GM23338 (cell line): ENCODE measurements around the gene RNF145. TPM values are rescaled to one million over a fixed set of nuclear protein-coding genes. Genes with fewer than 3 reads are reported as not detected.

Experiments
- ATAC-seq: fragments of 200-7000 bp; cut with Tn5 transposase; 3 replicates; pipeline ENCODE4 v1.9.1; 2020
- DNase-seq: peaks from one replicate; pipeline ENCODE4 v3.0.0-alpha.2; 2015; ENCODE audit warnings: low spot score
- H2AFZ ChIP-seq: fragments of 200-600 bp; sonication (generic); 2 replicates; pipeline ENCODE4 v1.8.0; 2016; ENCODE audit warnings: antibody characterized with exemption, mild to moderate bottlenecking, moderate library complexity
- H3F3A ChIP-seq: fragments of 200-600 bp; sonication (generic); replicated peaks from 2 replicates; pipeline ENCODE4 v1.8.0; 2017; ENCODE audit warnings: antibody characterized with exemption, mixed run types, low read depth
- H3K27ac ChIP-seq: fragments of 200-600 bp; sonication (generic); 2 replicates; pipeline ENCODE4 v1.6.1; 2016; ENCODE audit warnings: low read depth
- H3K27me3 ChIP-seq: fragments of 200-600 bp; sonication (generic); 2 replicates; pipeline ENCODE4 v1.8.0; 2016; ENCODE audit warnings: mild to moderate bottlenecking, mixed run types, moderate library complexity; ENCODE audit not compliant: insufficient read depth
- H3K36me3 ChIP-seq: fragments of 200-600 bp; sonication (generic); 2 replicates; pipeline ENCODE4 v1.8.0; 2016; ENCODE audit warnings: mild to moderate bottlenecking; ENCODE audit not compliant: insufficient read depth
- H3K4me1 ChIP-seq: fragments of 200-600 bp; sonication (generic); 2 replicates; pipeline ENCODE4 v1.8.0; 2016; ENCODE audit warnings: mild to moderate bottlenecking, moderate library complexity; ENCODE audit not compliant: insufficient read depth
- H3K4me2 ChIP-seq: fragments of 200-600 bp; sonication (generic); 2 replicates; pipeline ENCODE4 v1.7.1; 2017; ENCODE audit warnings: mixed run types
- H3K4me3 ChIP-seq: fragments of 200-600 bp; sonication (generic); 2 replicates; pipeline ENCODE4 v1.6.1; 2016; ENCODE audit warnings: mixed run types
- H3K79me2 ChIP-seq: fragments of 200-600 bp; sonication (generic); replicated peaks from 2 replicates; pipeline ENCODE4 v1.8.0; 2017; ENCODE audit warnings: mild to moderate bottlenecking; ENCODE audit not compliant: insufficient read depth
- H3K9me2 ChIP-seq: fragments of 200-600 bp; sonication (generic); 2 replicates; pipeline ENCODE4 v1.8.0; 2017; ENCODE audit not compliant: insufficient read depth
- H4K20me1 ChIP-seq: fragments of 200-600 bp; sonication (generic); replicated peaks from 2 replicates; pipeline ENCODE4 v1.8.0; 2017; ENCODE audit warnings: mild to moderate bottlenecking; ENCODE audit not compliant: insufficient read depth
- H3K27ac Mint-ChIP-seq: 2 replicates; pipeline ENCODE4 v1.8.0; 2020; ENCODE audit warnings: inconsistent platforms, mild to moderate bottlenecking, moderate library complexity, mixed read lengths
- H3K27me3 Mint-ChIP-seq: 3 replicates; pipeline ENCODE4 v1.8.0; 2022; ENCODE audit warnings: low read depth, mild to moderate bottlenecking, moderate library complexity, mixed read lengths, inconsistent platforms; ENCODE audit not compliant: insufficient read depth, poor library complexity
- H3K36me3 Mint-ChIP-seq: 3 replicates; pipeline ENCODE4 v1.8.0; 2021; ENCODE audit warnings: low read depth, mild to moderate bottlenecking, inconsistent platforms, moderate library complexity, mixed read lengths
- H3K4me1 Mint-ChIP-seq: 3 replicates; pipeline ENCODE4 v1.8.0; 2020; ENCODE audit warnings: mild to moderate bottlenecking, inconsistent platforms, mixed read lengths
- H3K4me3 Mint-ChIP-seq: 3 replicates; pipeline ENCODE4 v1.8.0; 2021; ENCODE audit warnings: moderate library complexity, mild to moderate bottlenecking, inconsistent platforms, mixed read lengths
- H3K9me3 Mint-ChIP-seq: 3 replicates; pipeline ENCODE4 v1.8.0; 2020; ENCODE audit warnings: moderate library complexity, mild to moderate bottlenecking, inconsistent platforms, mixed read lengths
- CTCF ChIP-seq, 2 experiments: fragments of 200-600 bp in 1 of 2; sonication (generic) in 1 of 2; conservative IDR thresholded peaks; 2 replicates each; pipeline versions ENCODE4 v1.5.1 to v1.6.1; 2016 to 2017; ENCODE audit warnings: antibody characterized with exemption in 2 of 2, low read depth in 2 of 2, mild to moderate bottlenecking in 2 of 2, moderate library complexity in 1 of 2
- ETS1 ChIP-seq: IDR thresholded peaks from 2 replicates; pipeline ENCODE4 v1.6.1; 2016; ENCODE audit warnings: antibody characterized with exemption
- EZH2 ChIP-seq: fragments of 200-600 bp; sonication (generic); IDR thresholded peaks from one replicate; pipeline ENCODE4 v1.8.0; 2017; ENCODE audit warnings: antibody characterized with exemption, mild to moderate bottlenecking, low read depth; ENCODE audit not compliant: unreplicated experiment
- EZH2phosphoT487 ChIP-seq: fragments of 200-600 bp; sonication (generic); IDR thresholded peaks from one replicate; pipeline ENCODE4 v1.8.1; 2018; ENCODE audit warnings: antibody characterized with exemption; ENCODE audit not compliant: unreplicated experiment
- JUNB ChIP-seq: IDR thresholded peaks from one replicate; pipeline ENCODE4 v1.6.1; 2016; ENCODE audit warnings: antibody characterized with exemption; ENCODE audit not compliant: unreplicated experiment
- POLR2AphosphoS5 ChIP-seq: IDR thresholded peaks from 2 replicates; pipeline ENCODE4 v1.6.1; 2016; ENCODE audit warnings: antibody characterized with exemption, low read depth
- STAT1 ChIP-seq: IDR thresholded peaks from one replicate; pipeline ENCODE4 v1.6.1; 2016; ENCODE audit warnings: antibody characterized with exemption; ENCODE audit not compliant: unreplicated experiment
- polyA plus RNA-seq: library from polyadenylated mRNA; unstranded; fragments of >200 nt; fragmentation: Nextera tagmentation; extraction: Ambion mirVana; gene quantifications from 2 replicates; pipeline ENCODE4 v1.2.1, GENCODE V29; 2016
- total RNA-seq: library from RNA; depleted of rRNA; stranded (reverse); fragments of >200 nt; shearing (Covaris generic); gene quantifications from 2 replicates; pipeline ENCODE4 v1.2.3, GENCODE V29; 2014
- TF ChIP-seq, protein P1 (sequence below): IDR thresholded peaks from one replicate; pipeline ENCODE4 v1.6.1; 2018; ENCODE audit warnings: antibody characterized with exemption; ENCODE audit not compliant: unreplicated experiment

Gene RNF145
- total and polyA plus RNA-seq, 2 experiments from 2014 or later, result 15.6 to 43.5 TPM

- Mint-ChIP-seq H3K4me1 (peaks cover 4% of the 10 kb centered on the region; the same call in 2 of the 3 replicates), H3K36me3 (peaks cover 7% of the 10 kb centered on the region; the same call in 2 of the 3 replicates), H3K9me3 (no peaks in the 10 kb centered on the region), H3K27me3 (no peaks in the 10 kb centered on the region), H3K4me3 (no peak overlapping the region), H3K27ac (no peak overlapping the region)
- H4K20me1 ChIP-seq, result no peaks in the 10 kb centered on the region
- H3K27ac ChIP-seq, result no peak overlapping the region
- H3K27me3 ChIP-seq, result no peaks in the 10 kb centered on the region
- DNase-seq, result no peak
- H3K9me2 ChIP-seq, result no peaks in the 10 kb centered on the region
- H3K4me1 ChIP-seq, result no peaks in the 10 kb centered on the region
- H3K79me2 ChIP-seq, result no peaks in the 10 kb centered on the region
- H2AFZ ChIP-seq, result no peak overlapping the region
- ATAC-seq, result no peak
- no peaks in the 10 kb centered on the region for H3F3A ChIP-seq
- no peak overlapping the region for H3K4me3 ChIP-seq
- TF ChIP-seq EZH2, result no peak
- no peaks in the 10 kb centered on the region for H3K36me3 ChIP-seq
- no peak overlapping the region for H3K4me2 ChIP-seq
Observed at GRCh38 chr5:159182691-159183090, 26.7 kb downstream of the RNF145 start.

GRCh38 chr5:159181651-159182050, 27.7 kb downstream of the RNF145 start:
- H2AFZ ChIP-seq, result no peak overlapping the region
- ATAC-seq, result no peak
- no peaks in the 10 kb centered on the region for H3K9me3 Mint-ChIP-seq
- H3K79me2 ChIP-seq, result no peaks in the 10 kb centered on the region
- no peaks in the 10 kb centered on the region for H3F3A ChIP-seq
- no peak overlapping the region for H3K27ac ChIP-seq
- H3K4me1 ChIP-seq, result no peaks in the 10 kb centered on the region
- H3K27me3 ChIP-seq, result no peaks in the 10 kb centered on the region
- no peak for DNase-seq
- no peaks in the 10 kb centered on the region for H3K27me3 Mint-ChIP-seq
- H4K20me1 ChIP-seq, result no peaks in the 10 kb centered on the region
- H3K4me1 Mint-ChIP-seq, result peaks cover 4% of the 10 kb centered on the region; the same call in 2 of the 3 replicates
- TF ChIP-seq ETS1 (no peak), POLR2AphosphoS5 (no peak), JUNB (no peak), CTCF (conservative IDR thresholded peaks at IDR 0.05; ENCODE audit: low read depth in 2 of 2) (no peak), EZH2phosphoT487 (no peak), STAT1 (no peak)
- TF ChIP-seq, protein P1, sequence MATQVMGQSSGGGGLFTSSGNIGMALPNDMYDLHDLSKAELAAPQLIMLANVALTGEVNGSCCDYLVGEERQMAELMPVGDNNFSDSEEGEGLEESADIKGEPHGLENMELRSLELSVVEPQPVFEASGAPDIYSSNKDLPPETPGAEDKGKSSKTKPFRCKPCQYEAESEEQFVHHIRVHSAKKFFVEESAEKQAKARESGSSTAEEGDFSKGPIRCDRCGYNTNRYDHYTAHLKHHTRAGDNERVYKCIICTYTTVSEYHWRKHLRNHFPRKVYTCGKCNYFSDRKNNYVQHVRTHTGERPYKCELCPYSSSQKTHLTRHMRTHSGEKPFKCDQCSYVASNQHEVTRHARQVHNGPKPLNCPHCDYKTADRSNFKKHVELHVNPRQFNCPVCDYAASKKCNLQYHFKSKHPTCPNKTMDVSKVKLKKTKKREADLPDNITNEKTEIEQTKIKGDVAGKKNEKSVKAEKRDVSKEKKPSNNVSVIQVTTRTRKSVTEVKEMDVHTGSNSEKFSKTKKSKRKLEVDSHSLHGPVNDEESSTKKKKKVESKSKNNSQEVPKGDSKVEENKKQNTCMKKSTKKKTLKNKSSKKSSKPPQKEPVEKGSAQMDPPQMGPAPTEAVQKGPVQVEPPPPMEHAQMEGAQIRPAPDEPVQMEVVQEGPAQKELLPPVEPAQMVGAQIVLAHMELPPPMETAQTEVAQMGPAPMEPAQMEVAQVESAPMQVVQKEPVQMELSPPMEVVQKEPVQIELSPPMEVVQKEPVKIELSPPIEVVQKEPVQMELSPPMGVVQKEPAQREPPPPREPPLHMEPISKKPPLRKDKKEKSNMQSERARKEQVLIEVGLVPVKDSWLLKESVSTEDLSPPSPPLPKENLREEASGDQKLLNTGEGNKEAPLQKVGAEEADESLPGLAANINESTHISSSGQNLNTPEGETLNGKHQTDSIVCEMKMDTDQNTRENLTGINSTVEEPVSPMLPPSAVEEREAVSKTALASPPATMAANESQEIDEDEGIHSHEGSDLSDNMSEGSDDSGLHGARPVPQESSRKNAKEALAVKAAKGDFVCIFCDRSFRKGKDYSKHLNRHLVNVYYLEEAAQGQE, result no peak
- H3K4me2 ChIP-seq, result no peak overlapping the region
- H3K27ac Mint-ChIP-seq, result no peak overlapping the region
- no peak overlapping the region for H3K4me3 ChIP-seq
- no peak overlapping the region for H3K4me3 Mint-ChIP-seq
- no peaks in the 10 kb centered on the region for H3K9me2 ChIP-seq
- H3K36me3 Mint-ChIP-seq, result peaks cover 8% of the 10 kb centered on the region; the same call in 1 of the 3 replicates
- no peaks in the 10 kb centered on the region for H3K36me3 ChIP-seq
